ENCODE results near the gene TEX11.

GRCh38 chrX:70500826-70501225, 407.7 kb downstream of the TEX11 start:
- TF ChIP-seq EZH2phosphoT487 (conservative IDR thresholded peaks at IDR 0.05; ENCODE audit: low read length) (no peak), CTCF (IDR thresholded peaks at IDR 0.05; ENCODE audit: insufficient read depth, low read length, poor library complexity, severe bottlenecking) (no peak)
